Measurements from ENCODE around the gene DLX2.

DLX2 gene

DNA sequence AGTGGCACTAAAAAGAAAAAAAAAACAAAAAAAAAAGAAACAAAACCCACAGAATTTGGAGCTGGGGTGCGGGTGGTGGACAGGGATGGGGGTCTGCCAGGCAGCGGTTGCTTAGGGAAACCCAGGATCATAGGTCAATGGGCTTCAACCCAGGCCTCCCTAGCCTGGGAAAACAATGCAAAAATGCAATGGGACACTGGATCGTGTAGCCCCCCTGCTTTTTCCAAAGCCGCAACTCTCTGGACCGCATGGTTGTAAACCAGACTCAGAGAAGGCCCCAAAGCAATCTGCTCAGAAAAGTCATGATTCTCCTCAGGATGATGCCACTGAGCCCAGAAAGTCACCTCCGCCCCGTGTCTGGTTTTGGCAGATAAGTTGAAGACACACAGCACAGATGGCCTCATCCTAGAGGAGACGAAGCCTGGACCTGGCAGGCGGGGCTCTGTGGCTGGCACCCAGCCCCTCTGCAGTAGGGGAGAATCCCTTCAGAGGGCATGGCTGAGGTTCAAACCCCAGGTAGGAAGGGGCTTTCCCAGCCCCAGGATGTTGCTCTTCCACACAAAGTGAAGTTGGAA, 5.1 kb downstream of the DLX2 start:
- in situ Hi-C loops (cut with HindIII; ENCODE audit: low pct_ligation_motif_present, low pct_unique_long_range_greater_than_20kb, low sequenced_read_pairs) = no loop called here

DNA sequence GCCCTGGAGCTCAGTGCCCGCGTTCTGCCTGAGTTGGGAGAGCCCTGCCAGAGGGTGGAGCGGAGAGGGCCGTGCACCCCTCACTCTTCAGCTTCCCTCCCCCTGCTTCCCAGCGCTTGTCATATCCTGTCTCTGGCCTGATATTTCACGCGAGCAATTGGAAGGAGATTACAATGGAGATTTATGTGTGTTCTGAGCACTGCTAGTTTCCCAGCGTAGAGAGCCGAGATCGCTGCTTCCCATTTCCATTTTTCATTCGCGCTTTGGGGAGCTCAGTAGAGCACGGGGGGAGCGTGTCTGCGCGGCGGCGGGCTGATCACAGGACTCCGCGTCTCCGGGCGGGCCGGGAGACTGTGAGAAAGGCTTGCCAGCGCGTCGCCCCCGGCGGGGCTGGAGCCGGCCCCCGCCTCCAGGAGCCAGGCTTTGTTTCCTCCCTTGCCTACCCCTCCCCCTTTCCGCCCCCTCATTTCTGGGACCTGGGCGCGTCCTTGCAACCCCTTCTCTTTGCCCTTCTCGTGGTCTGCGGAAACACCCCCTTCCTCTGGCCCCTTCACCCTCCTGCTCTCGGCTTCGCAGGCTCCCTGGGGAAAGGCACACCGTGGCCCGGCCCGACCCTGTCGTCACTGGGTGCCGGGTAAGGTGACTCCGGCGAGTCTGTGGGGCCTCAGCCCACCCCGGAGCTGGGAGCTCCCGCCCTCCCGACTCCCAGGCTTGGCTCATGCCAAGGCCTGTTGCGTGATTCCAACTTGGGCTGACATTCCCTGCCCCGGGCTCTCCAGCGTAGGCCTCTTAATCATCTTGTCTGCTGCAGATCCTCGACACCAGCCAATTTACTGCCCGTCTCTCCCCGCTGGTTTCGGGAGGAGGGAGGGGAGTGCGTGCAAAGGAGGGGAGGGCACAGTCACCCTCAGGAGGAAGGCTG, 5.8 kb downstream of the DLX2 start:
- peak; percentile 83 for DNase-seq
- in situ Hi-C loops (cut with HindIII; ENCODE audit: low pct_ligation_motif_present, low pct_unique_long_range_greater_than_20kb, low sequenced_read_pairs) = no loop called here

More for the DNA sequence above, 5.1 kb downstream of the DLX2 start:
- DNase-seq = peak; percentile 67

DNA sequence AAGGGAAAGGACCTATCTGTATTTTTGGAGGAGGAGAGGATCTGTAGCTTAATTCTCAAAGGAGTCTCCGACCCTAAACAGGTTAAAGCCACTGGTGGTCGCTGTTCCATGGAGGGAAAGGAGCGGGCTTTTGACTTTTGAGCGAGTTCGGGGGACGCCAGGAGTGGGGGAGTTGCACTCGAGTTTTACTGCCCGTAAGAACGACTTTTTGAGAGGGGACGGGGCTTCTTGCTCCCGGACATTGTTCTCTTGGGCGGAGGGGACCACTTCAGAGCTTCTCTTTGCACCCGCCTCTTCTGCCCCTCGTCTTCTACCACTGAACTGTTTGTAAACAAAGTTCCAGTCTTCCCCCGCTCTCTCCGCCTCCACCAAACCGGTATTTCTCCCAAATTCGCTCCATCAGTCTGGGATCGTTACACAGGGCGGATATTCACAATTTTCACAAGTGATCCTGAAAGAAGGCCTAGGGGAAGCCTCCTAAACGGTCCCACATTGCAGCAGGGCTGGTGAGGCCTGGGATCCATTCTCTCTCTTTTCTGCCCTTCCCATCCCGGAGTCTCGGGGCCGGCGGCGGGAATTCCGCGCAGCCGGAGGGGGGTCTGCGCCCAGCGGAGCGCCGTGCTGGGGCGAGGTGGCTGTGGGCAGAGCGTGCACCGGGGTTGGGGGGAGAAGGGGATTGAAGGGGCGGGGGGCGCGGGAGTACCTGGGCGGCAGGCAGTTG, 6.6 kb downstream of the DLX2 start:
- in situ Hi-C loops (cut with HindIII; ENCODE audit: low pct_ligation_motif_present, low pct_unique_long_range_greater_than_20kb, low sequenced_read_pairs) = no loop called here
- peak; percentile 55 for DNase-seq

DNA sequence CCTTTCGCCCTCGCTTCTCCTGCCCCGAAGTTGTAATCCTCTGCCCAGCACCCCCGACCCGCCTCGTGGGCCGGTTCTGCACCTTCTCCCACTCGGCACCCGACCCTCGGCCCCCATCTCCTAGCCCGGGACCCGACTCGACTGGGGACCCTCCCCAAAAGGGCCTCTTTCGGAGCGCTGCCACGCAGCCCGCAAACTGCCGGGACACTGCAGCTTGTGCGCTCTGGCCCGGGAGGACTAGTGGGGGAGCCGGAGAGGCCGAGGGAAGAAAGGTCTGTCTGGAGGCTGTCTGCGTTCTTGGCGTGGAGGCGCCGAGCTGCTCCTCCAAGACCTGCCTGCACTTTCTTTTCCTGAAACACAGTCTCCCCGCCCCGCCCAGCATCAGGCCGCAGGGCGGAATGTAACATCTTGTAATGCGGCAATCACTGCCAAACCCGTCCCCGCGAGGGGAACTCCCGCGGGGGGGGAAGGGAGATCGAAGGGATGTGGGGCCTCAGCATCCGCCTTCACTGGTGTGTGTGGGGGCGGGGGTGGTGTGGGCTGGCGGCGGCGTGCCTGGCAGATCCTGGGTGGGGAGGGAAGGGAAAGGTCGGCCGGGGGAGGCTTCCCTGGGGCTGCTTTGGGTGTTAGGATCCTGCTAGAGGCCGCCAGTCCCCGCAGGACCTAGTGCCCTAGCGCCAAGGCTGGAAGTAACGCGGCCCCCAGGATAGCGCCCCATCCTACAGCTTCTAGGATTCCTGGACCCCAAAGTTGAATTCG, 7.4 kb downstream of the DLX2 start:
- in situ Hi-C loops (cut with HindIII; ENCODE audit: low pct_ligation_motif_present, low pct_unique_long_range_greater_than_20kb, low sequenced_read_pairs) = no loop called here
- DNase-seq = peak; percentile 94

DNA sequence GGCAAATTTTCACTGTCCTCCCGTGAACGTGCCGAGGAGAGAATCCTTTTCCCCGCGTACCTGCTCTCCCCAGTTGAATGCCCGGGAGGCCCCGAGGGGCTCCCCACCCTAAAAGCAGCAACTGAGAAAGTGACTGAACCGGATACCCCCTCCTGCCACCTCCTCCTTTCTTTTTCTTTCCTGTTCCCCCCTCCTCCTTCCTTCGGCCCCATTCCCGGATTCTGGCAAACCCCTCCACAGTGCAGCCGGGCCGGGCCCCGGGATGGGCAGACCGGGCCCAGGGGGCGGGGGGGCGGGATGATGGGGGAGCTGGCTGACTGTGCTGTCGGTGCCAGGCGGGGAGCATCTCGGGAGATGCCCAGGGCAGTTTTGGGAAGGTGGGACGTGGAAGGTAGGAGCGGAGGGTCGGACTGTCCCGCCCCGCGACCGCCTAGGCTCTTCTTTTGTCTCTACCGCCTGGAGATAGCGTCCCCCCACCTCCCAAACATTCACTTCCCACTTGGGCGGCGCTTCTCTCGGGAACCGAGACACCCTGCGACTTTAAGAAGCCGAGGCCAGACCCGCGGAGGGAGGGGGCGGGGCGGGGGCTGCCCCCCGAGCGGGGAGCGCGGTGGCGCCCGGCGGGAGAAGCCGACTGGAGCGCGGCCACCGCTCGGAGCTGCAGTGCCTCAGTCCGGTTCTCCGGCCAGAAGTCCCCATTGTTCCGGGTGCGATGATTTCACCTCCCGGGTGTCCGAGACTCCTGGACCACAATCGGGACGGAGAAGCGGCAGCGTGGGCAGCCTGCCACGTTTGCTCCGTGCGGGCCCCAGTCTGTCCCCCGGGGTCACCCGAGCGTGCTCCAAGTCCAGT, 8.2 kb downstream of the DLX2 start:
- in situ Hi-C loops (cut with HindIII; ENCODE audit: low pct_ligation_motif_present, low pct_unique_long_range_greater_than_20kb, low sequenced_read_pairs) = no loop called here
- DNase-seq = peak; percentile 74

DNA sequence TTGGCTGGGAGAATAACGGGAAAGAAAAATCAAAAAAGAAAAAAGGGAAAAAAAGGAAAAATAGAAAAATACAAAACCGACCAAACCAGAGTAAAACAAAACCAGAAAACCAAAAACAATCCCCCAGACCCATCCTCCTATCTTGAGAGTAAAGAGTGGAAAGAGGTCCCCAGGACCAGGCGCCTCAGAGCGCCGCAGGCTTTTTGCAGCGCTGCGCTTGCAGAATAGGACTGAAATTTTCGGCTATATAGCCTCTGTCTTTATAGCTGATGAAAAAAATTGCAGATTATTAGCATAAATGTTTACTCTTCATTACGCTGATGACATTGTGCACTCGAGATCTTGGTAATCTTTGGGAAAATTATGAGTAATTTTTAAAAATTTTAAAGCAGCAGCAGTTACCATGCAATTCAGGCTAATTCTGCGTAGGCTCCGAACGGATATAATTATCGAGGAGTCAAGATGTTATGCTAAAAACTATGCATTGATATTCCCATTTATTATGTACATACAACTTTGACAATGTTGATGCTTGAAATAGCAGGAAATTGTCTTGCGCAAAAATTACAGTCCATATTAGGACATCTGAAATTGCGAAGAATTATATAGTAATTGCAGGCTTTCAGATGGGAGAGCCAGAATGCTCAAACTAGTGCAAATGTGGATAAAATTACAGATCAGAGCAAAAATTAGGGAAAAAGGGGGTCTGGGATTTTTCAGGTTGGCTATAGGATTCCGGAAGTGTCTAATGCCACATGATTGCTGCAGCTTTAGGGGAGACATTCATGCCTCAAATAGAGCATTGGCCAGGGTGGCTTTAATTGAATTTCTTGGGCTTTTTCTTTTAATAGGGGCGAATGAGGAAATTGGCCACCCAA, 9.0 kb downstream of the DLX2 start:
- no peak for DNase-seq
- in situ Hi-C loops (cut with HindIII; ENCODE audit: low pct_ligation_motif_present, low pct_unique_long_range_greater_than_20kb, low sequenced_read_pairs) = no loop called here

DNA sequence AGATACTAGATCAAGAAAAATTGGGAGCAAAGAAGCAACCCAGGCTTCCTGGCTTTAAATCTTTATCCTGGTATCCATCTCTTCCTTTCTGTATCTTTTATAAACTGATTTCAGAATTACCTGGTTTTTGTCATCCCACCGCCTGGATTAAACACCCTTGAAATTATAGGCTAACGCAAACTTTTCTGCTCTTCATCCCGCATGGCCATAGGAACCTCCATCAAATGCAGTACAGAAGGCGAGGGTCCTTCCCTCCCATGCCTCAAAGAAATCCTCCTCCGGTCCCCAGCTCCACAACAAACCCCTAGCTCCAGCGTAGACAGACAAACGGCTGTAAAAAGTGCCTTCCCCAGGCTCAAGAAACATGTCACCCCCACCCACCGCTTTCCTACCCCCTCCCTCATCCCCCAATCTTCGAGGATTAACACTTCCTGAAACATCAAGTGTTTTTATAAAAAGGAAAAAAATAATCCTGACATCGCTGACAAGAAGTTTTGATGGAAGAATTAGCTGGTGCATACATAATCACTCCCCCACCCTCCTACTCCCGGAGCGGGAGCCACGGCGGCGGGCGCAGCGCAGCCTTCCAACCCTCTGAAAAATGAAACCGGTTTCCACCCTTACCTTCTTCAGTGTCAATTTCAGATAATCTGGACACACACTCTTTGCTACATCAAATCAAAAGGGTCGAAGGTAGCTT, 9.8 kb downstream of the DLX2 start:
- no peak for DNase-seq
- in situ Hi-C loops (cut with HindIII; ENCODE audit: low pct_ligation_motif_present, low pct_unique_long_range_greater_than_20kb, low sequenced_read_pairs) = no loop called here

DNA sequence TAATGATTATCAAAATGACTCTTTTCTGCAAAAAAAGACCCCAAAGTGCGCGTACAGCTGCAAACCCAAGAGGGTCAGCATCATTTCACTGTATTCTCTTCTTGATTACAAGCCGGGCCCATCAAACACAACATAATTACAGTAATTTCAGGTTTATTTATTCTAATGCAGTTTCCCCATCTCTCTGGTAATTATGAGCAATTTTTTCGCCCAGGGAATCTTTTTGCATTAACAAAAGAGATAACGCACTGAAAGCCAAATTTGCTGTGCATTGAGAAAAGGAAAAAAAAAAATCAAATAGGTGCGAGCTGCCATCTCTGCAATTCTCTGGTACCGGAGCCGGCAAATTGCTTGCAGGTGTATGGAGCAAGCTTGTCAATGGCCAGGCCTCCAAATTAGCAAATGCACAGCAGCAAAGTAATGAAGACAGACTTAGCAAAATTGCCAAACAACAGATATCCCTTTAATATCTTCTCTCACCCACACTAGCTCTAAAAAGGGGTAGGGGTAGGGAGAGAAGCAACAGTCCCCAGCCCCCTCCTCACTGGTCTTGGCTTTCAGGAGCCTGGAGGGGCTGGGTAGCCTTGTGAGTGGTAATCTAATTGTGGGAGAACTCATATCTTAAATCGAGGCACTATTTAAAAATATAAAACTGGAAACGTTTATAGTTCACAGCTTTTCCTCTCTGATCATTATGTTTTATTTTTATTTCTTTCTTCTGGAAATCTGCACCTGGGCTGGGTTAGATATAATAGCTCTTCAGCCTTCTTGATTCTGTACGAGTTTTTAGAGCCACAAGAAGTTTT, 10.7 kb downstream of the DLX2 start:
- in situ Hi-C loops (cut with HindIII; ENCODE audit: low pct_ligation_motif_present, low pct_unique_long_range_greater_than_20kb, low sequenced_read_pairs) = no loop called here
- no peak for DNase-seq

DNA sequence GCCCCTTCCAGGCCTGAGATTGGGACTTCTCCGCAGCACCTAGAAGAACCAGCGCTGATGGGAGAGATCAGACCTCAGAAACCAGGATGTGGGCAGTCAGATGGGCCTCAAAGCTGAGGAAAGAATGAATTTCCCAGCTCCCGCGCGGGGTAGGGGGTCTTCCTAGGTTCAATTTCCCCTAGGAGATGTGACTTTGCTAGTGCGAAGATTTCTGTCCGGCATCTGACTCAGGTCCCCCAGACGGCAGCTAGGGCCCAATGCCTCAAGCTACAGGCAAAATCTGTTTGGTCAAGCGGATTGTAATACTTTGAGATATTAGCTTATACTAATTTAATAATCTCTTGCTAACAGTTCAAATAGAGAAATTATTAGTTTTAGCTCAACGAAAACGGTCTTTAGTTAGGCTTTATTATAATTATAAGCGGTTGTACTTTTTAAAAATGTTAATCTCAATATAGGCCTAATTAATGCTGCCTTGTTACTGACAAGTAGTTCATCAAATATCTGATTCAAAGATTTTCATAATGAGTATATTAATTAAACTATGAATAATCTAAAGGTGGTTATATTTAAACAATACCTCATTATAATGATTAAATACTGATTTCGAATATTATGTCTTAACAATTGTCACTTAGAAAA, 11.6 kb downstream of the DLX2 start:
- DNase-seq = no peak
- in situ Hi-C loops (cut with HindIII; ENCODE audit: low pct_ligation_motif_present, low pct_unique_long_range_greater_than_20kb, low sequenced_read_pairs) = no loop called here

DNA sequence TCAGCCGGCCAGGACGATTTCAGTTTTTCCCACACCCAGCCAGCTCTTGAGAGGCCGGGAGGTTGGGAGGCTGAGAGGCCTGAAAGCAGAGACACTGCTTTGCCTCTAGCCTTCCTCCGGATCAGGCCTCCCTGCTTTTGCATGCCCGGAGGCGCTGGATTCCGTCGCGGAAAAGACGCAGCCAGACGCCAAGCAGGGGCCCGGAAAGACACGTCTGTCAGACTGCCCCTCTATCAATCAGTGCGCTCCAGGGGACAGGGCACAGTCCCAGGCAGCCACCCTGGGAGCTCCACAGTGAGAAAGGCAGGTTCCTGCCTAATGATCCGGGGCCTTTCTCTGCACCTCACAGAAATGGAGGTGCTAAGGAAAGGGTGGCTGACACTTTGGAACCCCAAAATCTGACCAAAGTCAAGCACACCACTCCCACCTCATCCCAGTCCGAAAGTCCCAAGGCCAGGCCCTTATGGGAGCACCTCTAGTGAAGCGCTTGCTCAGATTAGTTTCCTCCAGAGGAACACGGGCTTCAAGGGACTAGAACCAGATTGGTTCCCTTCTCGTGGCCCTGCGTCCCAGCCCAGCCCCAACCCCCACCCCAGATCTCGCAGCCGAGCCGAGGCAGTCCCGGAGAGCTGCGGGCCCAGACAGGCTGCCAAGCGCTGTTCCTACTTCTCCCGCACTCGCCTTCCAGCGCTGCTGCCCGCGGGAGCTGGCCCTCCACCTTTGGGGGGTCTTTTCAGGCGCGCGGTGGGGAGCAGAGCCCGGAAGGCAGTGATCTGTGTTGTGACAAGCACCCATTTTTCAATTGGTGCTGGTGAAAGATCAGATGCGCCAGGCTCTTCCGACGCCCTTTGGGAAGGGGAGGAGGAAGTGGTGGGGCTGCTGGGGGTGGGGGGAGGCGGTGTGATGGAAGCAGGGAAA, 12.4 kb downstream of the DLX2 start:
- DNase-seq = no peak
- in situ Hi-C loops (cut with HindIII; ENCODE audit: low pct_ligation_motif_present, low pct_unique_long_range_greater_than_20kb, low sequenced_read_pairs) = no loop called here

DNA sequence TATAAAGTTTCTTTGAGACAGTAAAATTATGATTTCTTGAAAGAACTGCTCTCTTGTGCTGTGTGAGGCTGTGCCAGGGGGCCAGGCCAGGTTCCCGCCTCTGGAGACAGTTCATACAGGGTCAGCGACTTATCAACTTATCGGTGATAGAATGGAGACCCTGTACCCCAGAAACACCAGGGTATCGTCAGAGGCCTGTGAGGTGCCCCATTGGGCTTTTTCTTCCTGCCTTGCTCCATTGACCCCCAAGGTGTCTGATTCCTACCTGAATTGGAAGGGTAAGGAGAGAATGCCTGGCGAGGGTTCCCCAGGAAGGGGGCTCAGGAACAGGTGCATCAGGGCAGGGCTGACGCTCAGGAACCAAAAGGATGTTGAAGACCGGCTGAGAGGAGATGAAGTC, 13.1 kb downstream of the DLX2 start:
- DNase-seq = no peak
- in situ Hi-C loops (cut with HindIII; ENCODE audit: low pct_ligation_motif_present, low pct_unique_long_range_greater_than_20kb, low sequenced_read_pairs) = no loop called here

DNA sequence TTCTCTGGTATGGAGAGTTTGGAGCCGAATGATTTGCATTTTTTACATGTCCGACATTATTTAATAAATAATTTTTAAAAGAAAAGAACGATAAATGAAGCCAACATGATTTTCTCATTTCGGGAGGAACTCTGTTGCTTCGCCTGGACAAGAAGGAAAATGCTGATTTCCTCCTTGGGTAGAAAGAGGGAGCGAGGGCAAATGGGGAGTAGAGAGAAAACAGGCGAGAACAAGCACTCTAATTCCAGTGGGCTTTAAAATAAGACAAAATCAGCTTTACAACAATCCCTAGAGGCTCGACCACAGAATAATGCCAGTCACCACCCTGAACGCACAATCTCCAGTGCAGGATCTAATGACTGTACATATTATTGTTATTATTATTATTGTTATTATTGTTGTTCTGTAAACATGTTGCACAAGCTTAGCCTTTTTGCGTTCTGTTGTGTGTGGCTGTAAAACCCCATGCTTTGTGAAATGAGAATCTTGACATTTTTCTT, 13.6 kb downstream of the DLX2 start:
- no peak for DNase-seq
- in situ Hi-C loops (cut with HindIII; ENCODE audit: low pct_ligation_motif_present, low pct_unique_long_range_greater_than_20kb, low sequenced_read_pairs) = no loop called here

DNA sequence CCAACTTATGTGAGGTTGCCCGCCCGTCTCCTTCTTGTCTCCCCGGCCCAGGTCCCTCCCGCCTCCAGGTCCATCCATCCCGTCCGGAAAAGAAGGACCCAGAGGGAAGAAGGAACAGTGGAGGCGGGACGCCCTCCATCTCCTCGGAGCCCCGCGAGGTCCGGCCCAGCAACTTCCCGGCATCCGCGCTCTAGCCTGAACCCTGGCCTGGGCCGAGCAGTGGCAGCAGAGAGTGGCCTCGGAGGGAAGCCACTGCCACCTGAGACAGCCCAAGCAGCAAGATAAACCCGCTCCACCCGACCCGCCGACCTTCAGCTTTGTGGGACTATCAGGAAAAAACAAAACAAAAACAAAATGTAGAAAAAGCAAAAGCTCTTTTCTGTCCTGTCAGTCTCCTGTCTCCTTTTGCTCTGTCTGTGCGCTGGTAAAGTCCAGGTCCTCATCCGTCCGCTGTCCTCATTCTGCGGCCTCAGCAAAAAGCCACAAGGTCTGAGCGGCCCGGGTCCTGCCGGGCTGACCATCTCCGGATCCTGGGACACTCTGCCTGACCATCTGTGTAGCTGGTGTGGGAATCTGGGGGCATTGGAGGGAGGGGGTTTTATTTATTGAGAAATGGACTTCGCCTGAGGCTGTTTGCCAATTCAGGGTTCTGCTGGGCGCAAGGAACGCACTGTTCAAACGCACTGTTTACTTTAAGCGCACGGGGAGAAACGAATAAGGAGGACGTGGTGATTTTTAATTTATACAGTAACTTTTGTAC, 14.3 kb downstream of the DLX2 start:
- no peak for DNase-seq
- in situ Hi-C loops (cut with HindIII; ENCODE audit: low pct_ligation_motif_present, low pct_unique_long_range_greater_than_20kb, low sequenced_read_pairs) = no loop called here

DNA sequence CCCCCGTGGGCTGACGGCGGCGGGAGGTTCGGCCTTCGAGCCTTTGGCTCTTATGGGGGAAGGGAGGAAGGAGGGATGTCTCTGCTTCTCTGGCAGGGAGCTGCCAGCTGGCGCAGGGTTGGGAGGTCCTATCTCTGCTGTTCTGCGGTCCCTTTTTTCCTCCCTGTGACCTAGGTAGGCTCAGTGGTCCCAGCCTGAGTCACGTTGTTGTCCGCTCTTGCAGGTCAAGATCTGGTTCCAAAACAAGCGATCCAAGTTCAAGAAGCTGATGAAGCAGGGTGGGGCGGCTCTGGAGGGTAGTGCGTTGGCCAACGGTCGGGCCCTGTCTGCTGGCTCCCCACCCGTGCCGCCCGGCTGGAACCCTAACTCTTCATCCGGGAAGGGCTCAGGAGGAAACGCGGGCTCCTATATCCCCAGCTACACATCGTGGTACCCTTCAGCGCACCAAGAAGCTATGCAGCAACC, 14.9 kb downstream of the DLX2 start:
- in situ Hi-C loops (cut with HindIII; ENCODE audit: low pct_ligation_motif_present, low pct_unique_long_range_greater_than_20kb, low sequenced_read_pairs) = no loop called here
- no peak for DNase-seq

Measured in ACHN (cell line).